Hepatocyte (in vitro differentiated cells): ENCODE data around the gene ITGAE.

Experiments used
- CTCF ChIP-seq: fragments of 200-600 bp; sonication (generic); IDR thresholded peaks from 2 replicates; pipeline ENCODE4 v1.5.1; 2016; ENCODE audit warnings: antibody characterized with exemption, mild to moderate bottlenecking; ENCODE audit not compliant: poor library complexity
- EZH2 ChIP-seq: fragments of 200-600 bp; sonication (generic); IDR thresholded peaks from 2 replicates; pipeline ENCODE4 v1.6.1; 2016; ENCODE audit warnings: antibody characterized with exemption, mild to moderate bottlenecking, borderline replicate concordance
- EZH2phosphoT487 ChIP-seq: fragments of 200-600 bp; sonication (generic); IDR thresholded peaks from one replicate; pipeline ENCODE4 v1.6.1; 2018; ENCODE audit warnings: antibody characterized with exemption, mild to moderate bottlenecking, low read depth, moderate library complexity; ENCODE audit not compliant: unreplicated experiment, severe bottlenecking

- no peak for TF ChIP-seq CTCF
- no peak for TF ChIP-seq EZH2phosphoT487
- TF ChIP-seq EZH2, result no peak
These were observed 11.3 kb upstream of the ITGAE start for GRCh38 chr17:3812284-3812683.
